ENCODE data around the gene LRMDA. TPM values are rescaled to one million over a fixed set of nuclear protein-coding genes. Genes with fewer than 3 reads are reported as not detected.

Gene LRMDA
- total and polyA plus RNA-seq, 2 of the 13 experiments (the other 11 are each of a cell fraction or from before 2014, with no cell fraction given) = 13.4 to 22.0 TPM

- no peak for TF ChIP-seq TCF7 (IDR thresholded peaks at IDR 0.05; ENCODE audit: low read depth)
- TF ChIP-seq GFI1 (CRISPR knock-in tag; IDR thresholded peaks at IDR 0.05; ENCODE audit: borderline replicate concordance) = peak; percentile 46; the same call in 1 of the 2 replicates
- peak; percentile 85; the same call in 1 of the 2 replicates for TF ChIP-seq IRX3 (CRISPR knock-in tag; IDR thresholded peaks at IDR 0.05; ENCODE audit: borderline replicate concordance, low read depth)
- TF ChIP-seq BCL3 (CRISPR knock-in tag; IDR thresholded peaks at IDR 0.05) = peak; percentile 40; the same call in 1 of the 2 replicates
- TF ChIP-seq HOMEZ (CRISPR knock-in tag; IDR thresholded peaks at IDR 0.05; ENCODE audit: low read depth) = no peak
- 0 out of 2 replicates have a peak, but pooled peaks have one; percentile 67 for TF ChIP-seq ZNF589 (CRISPR knock-in tag; conservative IDR thresholded peaks at IDR 0.05)
- TF ChIP-seq ZNF33B (CRISPR knock-in tag; IDR thresholded peaks at IDR 0.05) = 0 out of 2 replicates have a peak, but pooled peaks have one; percentile 26
- no peak for TF ChIP-seq ZMAT5 (CRISPR knock-in tag; IDR thresholded peaks at IDR 0.05; ENCODE audit: borderline replicate concordance, low read depth)
- no peak for TF ChIP-seq ZNF878 (CRISPR knock-in tag; IDR thresholded peaks at IDR 0.05)
- TF ChIP-seq CENPBD1 (CRISPR knock-in tag; IDR thresholded peaks at IDR 0.05; ENCODE audit: borderline replicate concordance, low read depth) = no peak
- TF ChIP-seq PHF8 (CRISPR knock-in tag; IDR thresholded peaks at IDR 0.05) = peak; percentile 64
- TF ChIP-seq SALL1 (CRISPR knock-in tag; IDR thresholded peaks at IDR 0.05) = peak; percentile 7; the same call in 1 of the 2 replicates
- no peak for TF ChIP-seq ZMYM3 (CRISPR knock-in tag; IDR thresholded peaks at IDR 0.05)
- TF ChIP-seq NR2F2 (IDR thresholded peaks at IDR 0.05; ENCODE audit: borderline replicate concordance, low read depth) = no peak
- no peak; the same call in 1 of the 2 replicates for TF ChIP-seq ZNF292 (CRISPR knock-in tag; IDR thresholded peaks at IDR 0.05; ENCODE audit: borderline replicate concordance, low read depth)
- no peak for TF ChIP-seq ZNF576 (CRISPR knock-in tag; IDR thresholded peaks at IDR 0.05)
- no peak for TF ChIP-seq PRDM4 (CRISPR knock-in tag; IDR thresholded peaks at IDR 0.05; ENCODE audit: borderline replicate concordance)
- 0 out of 2 replicates have a peak, but pooled peaks have one; percentile 63 for TF ChIP-seq ZSCAN31 (CRISPR knock-in tag; IDR thresholded peaks at IDR 0.05; ENCODE audit: low read depth)
Measured at GRCh38 chr10:75408911-75409885, 22.2 kb upstream of the LRMDA start (continued).

Data from HepG2 (cell line).